Coronary artery (tissue), 2 donors: ENCODE data around the gene CAMSAP1.
"Not testable (repeated sequence)": the region's sequence is repeated elsewhere in the genome, so short reads cannot be mapped to it uniquely, and the experiment has no call there.

Source experiments
- DNase-seq: peaks from one replicate; pipeline ENCODE4 v3.0.0-alpha.2; 2017; ENCODE audit warnings: low spot score
- H3K27ac ChIP-seq, 2 donors: fragments of 200-600 bp; sonication (generic); one replicate each; pipeline ENCODE4 v1.5.1; 2016 to 2019
- H3K4me3 ChIP-seq: fragments of 200-600 bp; sonication (generic); 2 replicates; pipeline ENCODE4 v1.5.1; 2016; ENCODE audit warnings: mild to moderate bottlenecking, moderate library complexity
- TF ChIP-seq, protein P1 (sequence below): fragments of 200-600 bp; sonication (generic); IDR thresholded peaks from one replicate; pipeline ENCODE4 v1.5.1; 2019; ENCODE audit warnings: antibody characterized with exemption

Gene CAMSAP1

DNA sequence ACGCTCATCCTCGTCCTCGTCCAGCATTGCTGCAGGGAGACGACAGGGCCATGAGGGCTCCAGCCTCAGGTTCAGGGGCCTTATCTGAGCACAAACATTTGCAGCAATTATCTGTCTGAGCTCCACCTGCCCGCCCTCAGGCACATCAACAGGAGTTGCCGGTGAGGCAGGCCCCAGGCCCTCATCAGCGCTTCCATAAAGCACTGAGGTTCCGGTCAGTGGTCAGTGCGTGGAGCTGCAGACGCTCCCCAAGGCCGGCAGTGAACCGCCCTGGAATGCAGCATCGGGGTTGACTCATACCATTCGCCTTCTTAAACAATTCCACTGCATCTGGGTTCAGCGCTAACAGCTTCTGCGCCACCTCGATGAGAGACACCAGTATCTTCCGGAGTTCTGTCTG, 38.6 kb upstream of the CAMSAP1 start:
- Histone ChIP-seq H3K27ac (no peak overlapping the region), H3K4me3 (no peak overlapping the region)
- DNase-seq, result no peak
- TF ChIP-seq, protein P1, sequence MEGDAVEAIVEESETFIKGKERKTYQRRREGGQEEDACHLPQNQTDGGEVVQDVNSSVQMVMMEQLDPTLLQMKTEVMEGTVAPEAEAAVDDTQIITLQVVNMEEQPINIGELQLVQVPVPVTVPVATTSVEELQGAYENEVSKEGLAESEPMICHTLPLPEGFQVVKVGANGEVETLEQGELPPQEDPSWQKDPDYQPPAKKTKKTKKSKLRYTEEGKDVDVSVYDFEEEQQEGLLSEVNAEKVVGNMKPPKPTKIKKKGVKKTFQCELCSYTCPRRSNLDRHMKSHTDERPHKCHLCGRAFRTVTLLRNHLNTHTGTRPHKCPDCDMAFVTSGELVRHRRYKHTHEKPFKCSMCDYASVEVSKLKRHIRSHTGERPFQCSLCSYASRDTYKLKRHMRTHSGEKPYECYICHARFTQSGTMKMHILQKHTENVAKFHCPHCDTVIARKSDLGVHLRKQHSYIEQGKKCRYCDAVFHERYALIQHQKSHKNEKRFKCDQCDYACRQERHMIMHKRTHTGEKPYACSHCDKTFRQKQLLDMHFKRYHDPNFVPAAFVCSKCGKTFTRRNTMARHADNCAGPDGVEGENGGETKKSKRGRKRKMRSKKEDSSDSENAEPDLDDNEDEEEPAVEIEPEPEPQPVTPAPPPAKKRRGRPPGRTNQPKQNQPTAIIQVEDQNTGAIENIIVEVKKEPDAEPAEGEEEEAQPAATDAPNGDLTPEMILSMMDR, result no peak

DNA sequence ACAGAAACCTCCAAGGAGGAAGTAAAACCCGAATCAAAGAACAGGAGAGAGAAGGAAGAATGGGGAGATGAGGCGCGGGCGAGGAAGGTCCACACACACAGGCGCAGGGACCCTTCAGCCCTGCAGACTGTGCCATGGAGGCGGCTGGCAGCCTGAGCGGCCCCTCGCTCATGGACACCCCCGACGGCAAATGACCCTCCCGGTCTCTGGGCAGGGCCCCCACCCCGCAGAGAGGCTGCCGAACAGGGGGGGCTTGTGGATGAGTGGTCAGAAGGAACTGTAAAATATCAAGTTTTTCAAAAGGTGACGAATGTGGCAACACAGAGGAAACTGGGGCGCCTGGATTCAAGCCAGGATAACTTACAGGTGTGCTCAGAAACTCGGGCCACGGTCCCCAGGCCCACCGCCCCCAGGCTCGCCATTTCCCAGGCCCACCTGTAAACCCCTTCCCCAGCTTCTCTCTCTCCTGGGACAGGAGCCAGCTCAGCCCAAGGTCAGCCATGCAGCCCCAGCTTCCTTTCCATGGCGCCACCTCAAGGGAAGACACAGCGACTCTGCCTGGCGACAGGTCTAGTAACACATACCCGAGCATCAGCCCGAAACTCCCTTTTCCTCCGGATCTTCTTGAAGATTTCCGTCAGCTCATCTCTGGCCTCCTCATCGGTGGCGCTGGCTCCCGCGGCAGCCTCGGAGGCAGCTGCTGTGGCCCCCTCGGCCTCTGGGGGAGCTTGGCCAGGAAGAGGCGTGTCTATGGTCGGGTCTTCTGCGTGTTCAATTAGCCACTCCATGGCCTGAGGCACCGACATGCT, 37.3 kb upstream of the CAMSAP1 start:
- TF ChIP-seq, protein P1, result no peak
- H3K4me3 ChIP-seq, result no peak overlapping the region
- no peak for DNase-seq
- H3K27ac ChIP-seq, result no peak overlapping the region

DNA sequence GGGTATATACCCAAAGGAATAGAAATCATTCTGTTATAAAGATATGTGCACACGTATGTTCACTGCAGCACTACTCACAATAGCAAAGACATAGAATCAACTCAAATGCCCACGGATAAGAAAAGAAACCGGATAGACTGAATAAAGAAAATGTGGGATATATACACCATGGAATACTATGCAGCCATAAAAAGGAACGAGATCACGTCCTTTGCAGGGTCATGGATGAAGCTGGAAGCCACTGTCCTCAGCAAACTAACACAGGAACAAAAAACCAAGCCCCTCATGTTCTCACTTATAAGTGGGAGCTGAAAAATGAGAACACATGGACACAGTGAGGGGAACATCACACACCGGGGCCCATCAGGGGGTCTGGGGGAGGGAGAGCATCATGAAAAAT, 36.3 kb upstream of the CAMSAP1 start:
- not testable (repeated sequence) for DNase-seq, H3K27ac ChIP-seq

DNA sequence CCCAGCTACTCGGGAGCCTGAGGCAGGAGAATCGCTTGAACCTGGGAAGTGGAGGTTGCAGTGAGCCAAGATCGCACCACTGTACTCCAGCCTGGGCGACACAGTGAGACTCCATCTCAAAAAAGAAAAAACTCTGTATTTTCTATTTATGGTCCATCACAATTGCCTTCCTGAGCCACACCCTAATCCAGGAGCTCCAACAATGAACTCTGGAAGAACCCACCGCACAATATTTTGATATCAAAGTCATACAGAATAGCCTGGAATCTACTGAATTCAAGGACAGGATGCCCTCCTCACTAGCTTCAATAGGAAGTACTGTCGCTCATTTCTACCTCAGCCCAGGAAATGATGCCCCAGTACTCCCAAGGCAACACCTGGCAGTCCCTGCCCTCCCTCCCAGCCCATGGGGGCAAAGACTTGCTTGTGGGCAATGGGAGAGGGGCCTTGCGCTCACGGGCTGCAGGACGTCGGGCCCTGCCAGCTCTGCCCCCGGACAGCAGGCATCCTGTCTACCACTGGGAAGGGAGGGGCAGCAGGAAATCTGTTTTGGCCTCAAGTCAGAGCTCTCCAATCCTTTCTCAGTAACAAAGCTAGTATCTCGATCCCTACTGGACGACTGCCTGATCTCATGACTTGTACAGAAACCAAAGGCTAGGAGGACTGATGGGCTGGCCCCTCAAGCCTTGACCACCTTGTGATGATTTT, 34.1 kb upstream of the CAMSAP1 start:
- Histone ChIP-seq H3K4me3 (no peak overlapping the region), H3K27ac (no peak overlapping the region)
- TF ChIP-seq, protein P1, result no peak
- DNase-seq, result no peak

More for the DNA sequence above, 36.3 kb upstream of the CAMSAP1 start:
- not testable (repeated sequence) for H3K4me3 ChIP-seq

DNA sequence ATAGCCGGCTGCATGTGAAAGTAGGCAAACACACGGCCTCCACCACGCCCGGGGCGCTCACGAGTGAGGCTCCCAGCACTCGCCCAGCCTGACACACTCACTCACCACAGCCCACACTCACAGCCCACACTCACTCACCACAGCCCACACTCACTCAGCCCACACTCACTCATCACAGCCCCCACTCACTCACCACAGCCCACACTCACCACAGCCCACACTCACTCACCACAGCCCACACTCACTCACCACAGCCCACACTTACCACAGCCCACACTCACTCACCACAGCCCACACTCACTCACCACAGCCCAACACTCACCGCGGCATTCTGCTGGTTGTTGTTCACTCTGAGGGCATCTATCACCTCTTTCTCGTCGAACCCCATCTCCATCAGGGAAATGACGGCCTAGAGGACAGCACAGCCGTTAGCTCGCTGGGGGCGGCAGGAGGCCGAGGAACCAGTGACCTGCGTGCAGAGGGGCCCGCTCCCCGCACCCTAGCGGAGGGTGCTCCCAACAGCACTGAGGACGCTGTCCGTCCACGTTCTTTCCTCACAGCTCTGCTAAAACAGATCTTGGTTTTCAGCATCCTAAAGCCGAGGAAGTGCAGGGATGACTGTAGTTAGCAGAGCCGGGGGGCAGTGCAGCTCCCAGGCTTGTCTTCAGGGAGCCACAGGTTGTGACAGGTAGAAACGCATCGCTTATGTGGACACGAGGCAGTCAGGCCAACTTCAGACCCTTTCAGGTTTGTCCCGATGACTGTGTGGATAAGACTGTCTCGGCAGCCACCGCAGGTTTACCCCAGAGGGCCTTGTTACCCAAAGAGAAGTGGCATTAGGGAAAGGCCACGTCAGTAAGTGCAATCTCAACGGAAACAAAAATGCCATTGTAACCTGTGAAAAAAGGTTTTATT, 32.3 kb upstream of the CAMSAP1 start:
- DNase-seq, result no peak
- Histone ChIP-seq H3K27ac (no peak overlapping the region), H3K4me3 (no peak overlapping the region)
- TF ChIP-seq, protein P1, result no peak

DNA sequence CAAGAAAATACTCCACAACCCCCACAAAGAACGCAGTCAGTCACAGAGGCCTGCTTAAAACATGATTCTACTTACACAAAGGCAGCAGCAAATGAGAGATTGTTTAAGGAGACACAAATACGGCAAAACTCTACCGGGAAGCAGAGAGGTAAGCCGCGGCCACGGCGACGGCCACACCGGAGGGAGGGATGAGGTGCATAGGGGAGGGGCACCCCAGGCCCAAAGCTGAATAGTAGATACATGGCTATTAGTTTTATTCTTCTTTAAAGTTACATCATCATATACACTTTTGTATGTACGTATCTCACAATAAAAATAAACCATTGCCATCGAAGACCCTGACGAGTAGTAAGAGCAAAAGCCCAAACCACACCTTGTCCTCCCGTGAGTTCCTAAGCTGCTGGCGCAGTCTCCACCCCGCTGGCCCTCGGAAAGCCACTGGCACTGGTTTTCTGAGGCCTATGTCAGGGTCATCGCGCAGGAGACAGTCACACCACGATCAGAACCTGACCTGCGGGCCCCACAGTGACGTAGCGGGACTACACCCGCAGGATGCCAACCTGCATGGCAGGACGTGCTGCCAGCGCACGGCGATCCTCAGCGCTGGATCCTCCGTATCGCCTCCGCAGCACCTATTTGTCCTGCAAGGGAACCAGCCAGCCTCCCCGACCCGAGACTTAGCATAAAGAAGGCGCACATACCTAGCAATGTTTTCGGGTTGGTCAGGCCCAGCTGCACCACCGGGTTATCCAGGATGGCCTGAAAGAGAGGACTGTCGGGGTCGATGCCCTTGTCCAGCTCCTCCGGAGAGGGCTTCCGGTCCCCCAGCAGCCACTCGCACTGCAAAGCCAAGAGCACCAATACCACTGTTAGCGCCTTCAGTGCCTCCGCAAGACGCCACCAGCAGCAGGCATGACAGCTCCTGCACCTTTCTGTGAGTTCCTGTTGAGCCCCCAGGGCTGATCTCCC, 30.5 kb upstream of the CAMSAP1 start:
- H3K27ac ChIP-seq, result no peak overlapping the region
- DNase-seq, result no peak
- no peak overlapping the region for H3K4me3 ChIP-seq
- TF ChIP-seq, protein P1, result no peak
